Small intestine (tissue), 7 donors: ENCODE measurements around the gene APMAP. TPM values are rescaled to one million over a fixed set of nuclear protein-coding genes. Genes with fewer than 3 reads are reported as not detected.
A peak's percentile ranks its signal among the peaks of the same experiment; 100 is the strongest.

ENCODE experiments used
- DNase-seq, 2 donors: peaks; one replicate each; pipeline versions ENCODE4 v3.0.0 to v3.0.0-alpha.2; 2013
- FAIRE-seq: peaks from 2 replicates; lab custom pipeline; 2012; peaks lifted over from hg19 to GRCh38; lab: Jason Lieb, UNC
- H3K27ac ChIP-seq, 3 donors: one replicate each; pipeline ENCODE4 v1.5.1; 2013; ENCODE audit warnings: low read length in 2 of 3, mild to moderate bottlenecking in 2 of 3, control low read depth in 1 of 3, inconsistent platforms in 1 of 3, low read depth in 1 of 3, moderate library complexity in 1 of 3
- H3K27me3 ChIP-seq, 3 donors: one replicate each; pipeline ENCODE4 v1.6.1; 2013; ENCODE audit warnings: low read length in 3 of 3, inconsistent platforms in 1 of 3; ENCODE audit not compliant: control insufficient read depth in 3 of 3, insufficient read depth in 3 of 3
- H3K36me3 ChIP-seq, 3 donors: one replicate each; pipeline ENCODE4 v1.6.1; 2013; ENCODE audit warnings: low read length in 3 of 3, inconsistent platforms in 1 of 3, low read depth in 1 of 3, mild to moderate bottlenecking in 1 of 3, moderate library complexity in 1 of 3; ENCODE audit not compliant: control insufficient read depth in 3 of 3, insufficient read depth in 2 of 3
- H3K4me1 ChIP-seq, 3 donors: one replicate each; pipeline ENCODE4 v1.6.1; 2013; ENCODE audit warnings: low read length in 2 of 3, inconsistent platforms in 1 of 3, low read depth in 1 of 3, mild to moderate bottlenecking in 1 of 3, moderate library complexity in 1 of 3; ENCODE audit not compliant: control insufficient read depth in 3 of 3, insufficient read depth in 2 of 3
- H3K4me3 ChIP-seq, 3 donors: one replicate each; pipeline ENCODE4 v1.5.1; 2013; ENCODE audit warnings: low read length in 3 of 3, control low read depth in 1 of 3, inconsistent platforms in 1 of 3, low read depth in 1 of 3, mild to moderate bottlenecking in 1 of 3, moderate library complexity in 1 of 3
- H3K9me3 ChIP-seq, 2 donors: one replicate each; pipeline ENCODE4 v1.6.1; 2013; ENCODE audit warnings: low read depth in 1 of 2, low read length in 1 of 2; ENCODE audit not compliant: control insufficient read depth in 2 of 2, insufficient read depth in 1 of 2
- WGBS, 3 donors: extraction: QIAGEN DNeasy Blood & Tissue Kit; methylation state at CpG; one replicate each; pipeline ENCODE4 v1.1.7; 2013; 5-methylcytosine and 5-hydroxymethylcytosine counted together
- polyA plus RNA-seq, 4 donors: library from polyadenylated mRNA; stranded (reverse) in 3 of 4; unstranded in 1 of 4; fragments of 200-250 nt in 3 of 4; fragments of 120-200 nt in 1 of 4; gene quantifications; one replicate each; pipeline versions ENCODE4 v1.2.1 to v1.2.3, GENCODE V29; 2013
- donor health status: healthy with polysubstance abuse.
- donor health status: control.
- donor health status: control.
- donor health status: Bipolar disorder and iron deficiency.
- donor health status: healthy.

The APMAP gene
- polyA plus RNA-seq, 4 donors, result 12.3 to 50.9 (median 34.1) TPM

DNA sequence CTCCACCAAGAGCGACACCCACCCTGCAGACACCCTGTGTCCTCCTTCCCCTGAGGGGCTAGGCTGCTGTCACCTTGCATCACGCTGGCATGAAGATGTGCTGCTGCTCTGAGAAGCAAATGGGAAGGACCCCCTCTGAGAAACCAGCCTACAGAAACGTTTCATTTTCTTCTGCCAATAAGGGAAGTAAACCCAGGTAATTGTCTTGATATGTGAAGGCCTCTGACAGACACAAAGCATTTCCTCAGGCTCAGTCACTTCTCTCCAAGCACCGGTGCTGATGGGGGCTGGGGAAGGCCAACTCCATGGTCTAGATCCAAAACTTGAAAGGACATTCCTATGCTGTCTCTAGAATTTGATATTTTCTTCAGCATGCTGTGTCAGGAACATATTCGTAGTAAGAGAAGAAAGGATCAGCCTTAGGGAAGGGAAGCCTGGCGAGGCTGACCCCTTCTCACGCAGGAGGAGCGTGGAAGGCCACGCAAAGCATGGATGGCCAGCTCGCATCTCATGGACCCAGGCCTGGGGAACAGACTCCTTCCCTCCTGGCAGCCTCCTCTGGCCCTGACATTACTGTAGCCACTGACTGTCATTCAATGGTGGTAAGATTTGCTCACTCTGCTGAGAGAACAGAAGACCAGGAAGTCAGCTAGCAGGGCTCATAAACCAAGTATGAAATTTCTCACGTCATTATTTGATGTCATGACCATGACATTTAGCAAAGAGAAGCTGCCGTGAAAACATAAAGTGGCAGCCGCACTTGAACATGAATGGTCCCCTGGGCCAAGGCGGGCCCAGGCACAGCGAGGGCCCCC, 44.9 kb upstream of the APMAP start:
- Histone ChIP-seq H3K27ac (peak overlapping the region; percentile 2 to 64 (median 63)), H3K4me3 (no peak overlapping the region), H3K27me3 (no peaks in the 10 kb centered on the region), H3K4me1 (peaks cover 36 to 50% (median 49%) of the 10 kb centered on the region in 3 donors), H3K36me3 (peaks cover 0 to 62% (median 2%) of the 10 kb centered on the region in 3 donors), H3K9me3 (no peaks in the 10 kb centered on the region)
- no peak for FAIRE-seq
- WGBS, 3 donors, result 62 to 68% (median 64%) methylated on average over 15 of the region's 15 CpGs
- no peak for DNase-seq

- FAIRE-seq, result no peak
Measured at GRCh38 chr20:25036331-25036936, 43.9 kb upstream of the APMAP start.

GRCh38 chr20:25035921-25036320, 43.4 kb upstream of the APMAP start:
- FAIRE-seq (no peak), DNase-seq (no peak)
- peaks cover 27 to 65% (median 46%) of the 10 kb centered on the region in 3 donors for H3K4me1 ChIP-seq
- H3K27me3 ChIP-seq, result no peaks in the 10 kb centered on the region
- peak overlapping the region in 1 of 3 donors; percentile 4 for H3K27ac ChIP-seq
- no peak overlapping the region for H3K4me3 ChIP-seq
- H3K36me3 ChIP-seq, result peaks cover 0 to 58% (median 2%) of the 10 kb centered on the region in 3 donors
- H3K9me3 ChIP-seq, result no peaks in the 10 kb centered on the region
- WGBS, 3 donors, result 39 to 81% (median 51%) methylated on average over 4 of the region's 4 CpGs

More at GRCh38 chr20:25036331-25036936, 43.9 kb upstream of the APMAP start:
- DNase-seq, result no peak
- peak overlapping the region in 2 of 3 donors; percentile 2 to 25 for H3K27ac ChIP-seq
- H3K4me1 ChIP-seq, result peaks cover 30 to 60% (median 46%) of the 10 kb centered on the region in 3 donors
- no peaks in the 10 kb centered on the region for H3K9me3 ChIP-seq
- H3K27me3 ChIP-seq, result no peaks in the 10 kb centered on the region
- WGBS, 3 donors, result 34 to 70% (median 56%) methylated on average over 7 of the region's 7 CpGs
- peaks cover 0 to 61% (median 2%) of the 10 kb centered on the region in 3 donors for H3K36me3 ChIP-seq
- no peak overlapping the region for H3K4me3 ChIP-seq

GRCh38 chr20:25033924-25034300, 41.4 kb upstream of the APMAP start:
- DNase-seq, result no peak
- Histone ChIP-seq H3K27me3 (no peaks in the 10 kb centered on the region), H3K36me3 (peaks cover 0 to 56% (median 2%) of the 10 kb centered on the region in 3 donors), H3K27ac (peak overlapping the region; percentile 71 to 80 (median 72)), H3K9me3 (no peaks in the 10 kb centered on the region), H3K4me1 (peaks cover 17 to 46% (median 30%) of the 10 kb centered on the region in 3 donors), H3K4me3 (no peak overlapping the region)
- 14 to 45% (median 23%) methylated on average over 3 of the region's 3 CpGs for WGBS, 3 donors
- no peak for FAIRE-seq

- Histone ChIP-seq H3K36me3 (peaks cover 0 to 54% (median 2%) of the 10 kb centered on the region in 3 donors), H3K27me3 (no peaks in the 10 kb centered on the region), H3K4me3 (no peak overlapping the region), H3K4me1 (peaks cover 12 to 41% (median 25%) of the 10 kb centered on the region in 3 donors), H3K27ac (peak overlapping the region; percentile 71 to 88 (median 72)), H3K9me3 (no peaks in the 10 kb centered on the region)
- 15 to 43% (median 28%) methylated on average over 6 of the region's 6 CpGs for WGBS, 3 donors
- DNase-seq (peak; percentile 70 to 77), FAIRE-seq (no peak)
Measured at GRCh38 chr20:25033265-25033923, 40.8 kb upstream of the APMAP start.

DNA sequence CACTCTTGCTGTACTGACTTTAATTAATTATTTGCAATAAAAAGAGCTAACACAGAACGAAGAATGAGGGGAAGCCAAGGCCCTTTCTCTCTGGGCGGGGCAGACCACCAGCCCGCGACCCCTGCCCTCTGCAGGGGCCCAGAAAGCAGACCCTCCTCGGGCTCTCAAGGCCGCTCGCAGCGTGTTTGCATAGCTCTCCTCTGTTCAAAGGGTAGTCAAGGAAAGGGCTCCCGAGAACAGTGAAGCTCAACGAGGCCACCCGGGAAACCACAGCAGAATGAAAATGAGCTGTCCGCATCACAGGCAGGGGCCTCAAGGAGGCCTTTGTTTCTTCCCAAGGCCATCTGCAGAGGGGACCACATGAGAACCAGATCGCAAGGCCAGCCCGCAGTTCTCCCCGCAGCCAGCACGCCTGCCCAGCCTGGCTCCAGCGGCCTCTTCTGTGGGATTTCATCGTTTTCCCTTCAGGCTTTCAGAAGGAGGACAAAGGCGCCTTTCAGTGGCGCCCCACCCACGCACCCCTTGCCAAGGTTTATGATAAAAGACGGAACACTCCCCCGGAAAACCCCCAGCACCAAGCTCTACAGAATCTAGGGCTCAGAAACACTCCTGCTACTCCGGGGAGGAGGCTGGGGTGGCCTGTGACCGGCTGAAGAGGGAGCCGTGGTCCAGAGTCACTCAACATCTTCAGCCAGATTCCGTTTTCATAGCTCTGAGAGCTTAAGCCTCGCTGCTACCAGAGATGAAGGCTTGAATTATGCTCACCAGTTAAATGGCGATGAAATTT, 40.1 kb upstream of the APMAP start:
- Histone ChIP-seq H3K4me1 (peaks cover 7 to 34% (median 24%) of the 10 kb centered on the region in 3 donors), H3K4me3 (no peak overlapping the region), H3K36me3 (peaks cover 0 to 48% (median 2%) of the 10 kb centered on the region in 3 donors), H3K27me3 (no peaks in the 10 kb centered on the region), H3K9me3 (no peaks in the 10 kb centered on the region), H3K27ac (peak overlapping the region; percentile 63 to 88 (median 71))
- no peak for FAIRE-seq
- WGBS, 3 donors, result 17 to 48% (median 40%) methylated on average over 29 of the region's 29 CpGs
- DNase-seq, result peak in 1 of 2 donors; percentile 73

DNA sequence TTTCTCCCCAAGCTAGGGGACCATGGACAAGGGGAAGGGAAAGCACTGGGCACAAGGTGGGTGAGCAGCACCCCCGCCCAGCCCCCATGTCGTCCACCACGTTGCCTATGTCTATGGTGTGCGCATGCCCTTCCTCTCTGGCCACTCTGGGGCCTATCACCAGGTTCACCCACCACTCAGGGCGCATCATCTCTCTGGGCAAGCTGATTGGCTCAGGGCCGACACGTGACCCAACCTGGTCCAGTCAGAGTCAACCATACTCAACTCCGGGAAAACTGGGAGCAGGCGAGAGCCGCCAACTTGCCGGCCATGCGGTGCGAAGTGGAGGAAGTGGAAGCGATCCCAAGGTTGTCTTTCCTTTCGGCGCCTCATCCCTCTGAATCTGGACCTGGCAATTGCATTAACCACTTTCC, 39.5 kb upstream of the APMAP start:
- peaks cover 0 to 42% (median under 1%) of the 10 kb centered on the region in 3 donors for H3K36me3 ChIP-seq
- H3K27me3 ChIP-seq, result no peaks in the 10 kb centered on the region
- no peak overlapping the region for H3K4me3 ChIP-seq
- no peak for FAIRE-seq
- peak overlapping the region in 2 of 3 donors; percentile 71 to 88 for H3K27ac ChIP-seq
- H3K4me1 ChIP-seq, result peaks cover 4 to 34% (median 18%) of the 10 kb centered on the region in 3 donors
- H3K9me3 ChIP-seq, result no peaks in the 10 kb centered on the region
- 94 to 95% (median 94%) methylated on average over 14 to 16 of the region's 16 CpGs for WGBS, 3 donors
- no peak for DNase-seq
